Subcutaneous abdominal adipose tissue (tissue), 5 donors: ENCODE measurements around the gene CTXND2.

Source experiments
- H3K27ac ChIP-seq: one replicate; pipeline ENCODE4 v1.7.0; 2013; ENCODE audit warnings: low read depth, mild to moderate bottlenecking, inconsistent platforms, low read length, moderate library complexity
- H3K27me3 ChIP-seq, 5 donors: one replicate each; pipeline ENCODE4 v1.7.0; 2013; ENCODE audit warnings: low read length in 5 of 5, inconsistent platforms in 1 of 5; ENCODE audit not compliant: control insufficient read depth in 5 of 5, insufficient read depth in 4 of 5
- H3K36me3 ChIP-seq, 5 donors: one replicate each; pipeline ENCODE4 v1.7.0; 2013; ENCODE audit warnings: low read length in 5 of 5; ENCODE audit not compliant: control insufficient read depth in 5 of 5, insufficient read depth in 5 of 5
- H3K4me1 ChIP-seq, 5 donors: one replicate each; pipeline ENCODE4 v1.7.0; 2013; ENCODE audit warnings: low read length in 5 of 5, mild to moderate bottlenecking in 3 of 5, moderate library complexity in 1 of 5; ENCODE audit not compliant: control insufficient read depth in 5 of 5, insufficient read depth in 5 of 5
- H3K4me3 ChIP-seq, 5 donors: one replicate each; pipeline ENCODE4 v1.7.0; 2013; ENCODE audit warnings: low read length in 5 of 5, low read depth in 1 of 5
- H3K9ac ChIP-seq, 5 donors: one replicate each; pipeline ENCODE4 v1.7.0; 2013; ENCODE audit warnings: low read length in 5 of 5, mild to moderate bottlenecking in 4 of 5, moderate library complexity in 3 of 5
- H3K9me3 ChIP-seq, 5 donors: one replicate each; pipeline ENCODE4 v1.7.0; 2013; ENCODE audit warnings: low read length in 5 of 5; ENCODE audit not compliant: control insufficient read depth in 5 of 5
- donor health status: healthy.
- donor health status: healthy.
- donor health status: healthy.
- donor health status: healthy.
- donor health status: healthy.

Gene CTXND2

GRCh38 chr1:150944856-150945255 lies 57.9 kb downstream of the CTXND2 start:
- no peak overlapping the region for H3K4me3 ChIP-seq
- H3K9ac ChIP-seq: no peak overlapping the region
- no peaks in the 10 kb centered on the region for H3K27me3 ChIP-seq
- no peaks in the 10 kb centered on the region for H3K9me3 ChIP-seq
- no peak overlapping the region for H3K27ac ChIP-seq
- no peaks in the 10 kb centered on the region for H3K4me1 ChIP-seq
- peaks cover 39 to 98% (median 84%) of the 10 kb centered on the region in 5 donors for H3K36me3 ChIP-seq

GRCh38 chr1:150954708-150955107 lies 67.8 kb downstream of the CTXND2 start:
- Histone ChIP-seq H3K27me3 (no peaks in the 10 kb centered on the region), H3K9me3 (no peaks in the 10 kb centered on the region), H3K27ac (no peak overlapping the region), H3K4me3 (no peak overlapping the region), H3K36me3 (peaks cover 36 to 85% (median 61%) of the 10 kb centered on the region in 5 donors), H3K9ac (no peak overlapping the region), H3K4me1 (no peaks in the 10 kb centered on the region)

GRCh38 chr1:150955280-150955679 lies 68.3 kb downstream of the CTXND2 start:
- Histone ChIP-seq H3K36me3 (peaks cover 33 to 84% (median 56%) of the 10 kb centered on the region in 5 donors), H3K27me3 (no peaks in the 10 kb centered on the region), H3K9ac (no peak overlapping the region), H3K4me3 (no peak overlapping the region), H3K9me3 (no peaks in the 10 kb centered on the region), H3K4me1 (no peaks in the 10 kb centered on the region), H3K27ac (no peak overlapping the region)

GRCh38 chr1:150957666-150958065 lies 70.7 kb downstream of the CTXND2 start:
- peaks cover 33 to 85% (median 59%) of the 10 kb centered on the region in 5 donors for H3K36me3 ChIP-seq
- H3K27ac ChIP-seq: no peak overlapping the region
- H3K9ac ChIP-seq: no peak overlapping the region

GRCh38 chr1:150960646-150961045 lies 73.7 kb downstream of the CTXND2 start:
- Histone ChIP-seq H3K9ac (no peak overlapping the region), H3K27me3 (no peaks in the 10 kb centered on the region), H3K36me3 (peaks cover 22 to 89% (median 67%) of the 10 kb centered on the region in 5 donors), H3K4me3 (no peak overlapping the region), H3K4me1 (peaks cover 0 to 10% (median 0%) of the 10 kb centered on the region in 5 donors), H3K9me3 (no peaks in the 10 kb centered on the region), H3K27ac (no peak overlapping the region)

More at GRCh38 chr1:150957666-150958065, 70.7 kb downstream of the CTXND2 start:
- Histone ChIP-seq H3K9me3 (no peaks in the 10 kb centered on the region), H3K4me1 (peaks cover 0 to 2% (median 0%) of the 10 kb centered on the region in 5 donors), H3K27me3 (no peaks in the 10 kb centered on the region), H3K4me3 (no peak overlapping the region)

- Histone ChIP-seq H3K4me3 (no peak overlapping the region), H3K4me1 (peaks cover 0 to 10% (median 0%) of the 10 kb centered on the region in 5 donors), H3K36me3 (peaks cover 28 to 92% (median 77%) of the 10 kb centered on the region in 5 donors), H3K27me3 (no peaks in the 10 kb centered on the region), H3K9ac (no peak overlapping the region), H3K9me3 (no peaks in the 10 kb centered on the region), H3K27ac (no peak overlapping the region)
These were observed 74.8 kb downstream of the CTXND2 start for GRCh38 chr1:150961756-150962155.
